NCI-H82 treated with DMSO at 0.1 percent for 48 hours (cell line): Measurements from ENCODE around the gene TMEM256.
A peak's percentile ranks its signal among the peaks of the same experiment; 100 is the strongest.

Experiments
- DNase-seq: peaks from one replicate; lab custom pipeline; 2025; ENCODE audit not compliant: unreplicated experiment; lab: John Stamatoyannopoulos, UW

TMEM256 gene

DNA sequence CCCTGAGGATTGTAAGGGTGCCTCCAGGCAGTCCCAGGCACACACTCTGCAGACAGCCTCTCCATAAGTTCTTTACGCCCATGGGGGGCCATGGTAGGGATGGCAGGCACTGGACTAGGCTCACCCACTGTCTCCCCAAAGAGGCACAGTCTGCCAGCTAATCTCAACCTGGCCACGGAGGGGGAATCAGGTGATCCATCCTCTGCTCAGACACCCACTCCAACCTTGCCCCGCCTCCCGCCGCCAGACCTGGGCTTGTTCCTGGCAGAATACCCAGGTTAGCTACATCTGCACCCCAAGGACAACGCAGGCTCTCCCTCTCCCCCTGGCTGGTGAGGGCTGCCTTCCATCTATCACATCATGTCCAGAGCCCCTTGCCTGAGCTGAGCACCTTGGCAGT, 5.0 kb upstream of the TMEM256 start:
- DNase-seq, result no peak

- no peak for DNase-seq
These were observed 4.4 kb upstream of the TMEM256 start for GRCh38 chr17:7408252-7408727.

DNA sequence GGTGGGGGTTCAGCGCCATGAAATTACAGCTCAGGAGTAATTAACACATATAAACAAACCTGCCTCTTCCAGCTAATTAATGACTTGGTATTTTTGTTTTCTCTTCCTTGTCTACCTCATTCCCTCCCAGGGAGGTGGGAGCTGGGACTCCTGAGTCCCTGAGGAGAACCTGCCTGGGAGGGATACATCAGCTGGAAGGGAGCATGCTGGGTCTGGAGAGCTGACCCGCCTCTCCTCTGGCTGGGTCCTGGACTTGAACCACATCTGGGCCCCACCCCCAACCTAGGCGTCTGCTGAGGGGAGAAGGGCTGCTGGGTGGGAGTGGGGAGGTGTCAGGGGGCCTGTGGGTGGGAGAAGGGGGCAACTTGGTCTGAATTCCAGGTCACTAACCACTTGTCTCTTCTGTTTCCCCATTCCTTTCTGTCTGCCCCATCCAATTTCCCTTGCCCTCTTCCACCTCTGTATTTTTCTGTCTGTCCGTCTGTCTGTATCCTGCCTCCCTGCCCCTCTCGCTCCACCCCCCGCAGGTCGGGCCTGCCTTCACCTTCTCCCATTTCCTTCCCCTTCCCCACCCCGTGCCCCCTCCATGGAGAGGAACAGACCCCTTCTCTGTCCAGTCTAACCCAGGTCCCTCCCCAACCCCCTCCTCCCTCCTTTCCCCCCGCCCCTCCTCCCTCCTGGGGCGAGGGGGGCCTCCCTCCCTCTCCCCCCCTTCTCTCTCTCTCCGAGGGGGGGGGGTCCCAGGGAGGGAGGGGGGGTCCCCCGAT, 3.8 kb upstream of the TMEM256 start, which contains the start of gene NLGN2:
Gene NLGN2, plus strand, starts transcription at position 361 of the 767 bp plus-strand sequence. CDS start 411 bp downstream, outside the sequence.
- no peak for DNase-seq

DNA sequence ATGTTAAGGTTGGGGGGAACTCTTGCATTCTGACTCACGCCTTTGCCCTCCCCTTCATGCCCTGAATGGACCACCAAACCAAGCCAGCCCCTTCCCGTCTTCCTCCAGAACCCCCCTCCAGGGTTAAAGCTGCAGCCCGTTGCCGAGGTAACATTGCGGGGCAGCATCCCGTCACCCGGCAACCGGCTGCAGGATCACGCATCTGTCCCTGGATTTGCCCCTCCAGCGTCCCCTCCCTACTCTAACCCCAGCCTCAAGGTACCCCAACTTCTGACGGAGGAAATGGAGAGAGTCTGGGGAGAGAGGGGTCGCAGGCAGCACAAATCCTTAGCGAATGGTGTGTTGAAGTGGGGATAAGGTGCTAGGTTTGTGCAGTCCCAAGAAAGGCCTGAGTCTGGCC, 3.2 kb upstream of the TMEM256 start:
- DNase-seq, result no peak

- no peak for DNase-seq
These were observed 2.4 kb upstream of the TMEM256 start for GRCh38 chr17:7406235-7406825.

DNA sequence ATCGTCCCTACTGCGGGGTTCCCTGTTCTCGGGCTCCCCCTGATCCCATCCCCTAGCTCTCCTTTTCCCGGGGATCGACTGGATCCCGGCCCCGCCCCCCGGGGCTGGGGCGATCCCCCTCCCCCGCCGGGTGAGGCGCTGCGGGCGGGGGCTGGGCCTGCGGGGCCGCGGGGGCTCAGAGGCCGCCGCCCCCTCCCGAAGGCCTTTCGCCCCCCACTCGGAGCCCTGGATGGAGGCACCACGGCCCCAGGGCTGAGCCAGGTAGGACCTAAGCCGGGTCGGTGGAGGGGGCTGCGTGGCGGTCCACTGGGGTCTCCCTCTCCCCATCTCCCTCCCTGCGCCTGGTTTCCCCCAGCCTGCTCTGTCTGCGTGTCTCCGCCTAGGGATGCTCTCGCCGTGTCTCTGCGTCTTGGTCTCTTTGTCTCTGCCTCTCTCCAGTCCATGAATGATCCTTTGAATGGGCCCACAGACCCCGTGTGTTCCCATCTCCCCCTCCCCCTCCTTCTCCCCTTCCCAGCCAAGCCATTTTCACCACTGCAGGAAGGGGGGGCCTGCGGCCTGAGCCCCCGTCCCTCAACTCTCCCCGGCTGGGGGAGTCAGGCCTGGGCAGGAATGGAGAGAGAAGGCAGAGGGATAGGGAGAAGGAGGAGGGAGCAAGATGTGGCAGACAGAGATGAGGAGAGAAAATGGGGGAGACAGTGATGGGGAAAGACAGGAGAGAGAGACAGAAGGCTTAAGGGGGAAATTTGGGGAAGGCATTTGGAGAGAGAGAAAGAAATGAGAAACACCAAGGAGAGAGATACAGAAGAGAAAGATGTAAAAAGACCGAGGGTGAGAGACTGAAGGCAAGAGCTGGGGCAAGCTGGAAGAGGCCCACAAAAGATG, 1.7 kb upstream of the TMEM256 start:
- DNase-seq, result peak; percentile 17

DNA sequence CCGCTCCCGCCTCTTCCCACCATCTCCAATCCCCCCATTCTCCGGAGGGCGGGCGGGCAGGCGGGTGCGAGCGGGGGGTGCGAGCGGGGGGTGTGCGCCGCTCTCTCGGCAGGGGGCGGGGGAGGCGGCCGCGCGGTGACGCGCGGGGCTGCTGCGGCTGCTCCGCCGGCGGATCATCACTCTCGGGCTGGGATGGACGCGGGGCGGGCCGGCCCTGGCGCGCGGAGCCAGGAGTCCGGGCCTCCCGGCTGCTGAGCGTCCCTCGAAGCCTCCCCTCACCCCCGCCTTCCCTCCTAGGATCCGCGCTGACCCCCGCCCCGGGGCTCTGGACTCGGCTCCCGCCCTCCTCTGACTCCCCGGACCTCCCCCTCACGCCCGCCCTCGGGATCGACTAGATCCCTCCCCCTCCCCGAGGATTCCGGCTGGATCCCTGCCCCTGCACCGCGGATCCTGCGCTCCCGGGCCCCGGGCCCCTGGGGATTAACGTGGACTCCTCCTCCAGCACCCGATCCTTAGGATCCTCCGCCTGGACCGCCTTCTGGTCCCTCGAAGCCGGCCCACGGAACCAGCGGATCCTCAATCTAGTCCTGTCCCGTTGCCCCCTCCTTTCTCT, 946 bp upstream of the TMEM256 start:
- peak; percentile 18 for DNase-seq

- DNase-seq, result peak; percentile 81
These were observed 245 bp downstream of the TMEM256 start for GRCh38 chr17:7403727-7403976.

DNA sequence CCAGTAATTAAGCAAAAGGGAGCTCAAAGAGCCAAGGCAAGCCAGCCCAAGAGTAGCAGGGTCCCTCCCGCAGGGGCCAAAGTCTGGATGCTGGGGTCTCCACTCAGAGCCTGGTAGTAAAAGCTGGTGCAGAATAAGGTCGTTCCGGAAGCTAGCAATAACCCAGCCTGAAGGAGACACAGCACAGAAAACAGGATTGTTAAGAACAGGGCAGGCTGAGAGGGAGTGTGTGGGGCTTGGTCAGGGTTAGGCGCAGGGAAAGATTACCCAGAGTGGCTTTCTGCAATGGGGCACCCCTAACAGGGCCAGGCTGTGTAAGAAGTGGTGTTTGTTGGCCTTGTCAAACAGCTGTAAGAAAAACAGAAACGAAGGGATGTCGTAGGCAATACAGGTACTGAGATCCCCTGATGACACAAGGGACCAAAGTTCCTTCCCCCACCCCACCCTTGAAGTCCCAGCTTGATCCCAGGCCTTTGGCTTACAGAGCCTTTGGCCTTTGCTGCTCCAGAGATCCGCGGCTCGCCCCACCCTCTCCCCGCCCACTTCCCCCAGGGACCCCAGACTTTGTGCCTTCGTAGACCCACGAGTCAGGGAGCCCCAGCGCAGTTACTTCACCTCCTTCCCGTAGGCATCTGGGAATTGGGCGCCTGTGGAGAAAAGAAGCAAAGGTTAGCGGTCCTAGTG, 712 bp downstream of the TMEM256 start:
- no peak for DNase-seq

- DNase-seq, result no peak
These were observed 5.3 kb downstream of the TMEM256 start for GRCh38 chr17:7398612-7399011.

DNA sequence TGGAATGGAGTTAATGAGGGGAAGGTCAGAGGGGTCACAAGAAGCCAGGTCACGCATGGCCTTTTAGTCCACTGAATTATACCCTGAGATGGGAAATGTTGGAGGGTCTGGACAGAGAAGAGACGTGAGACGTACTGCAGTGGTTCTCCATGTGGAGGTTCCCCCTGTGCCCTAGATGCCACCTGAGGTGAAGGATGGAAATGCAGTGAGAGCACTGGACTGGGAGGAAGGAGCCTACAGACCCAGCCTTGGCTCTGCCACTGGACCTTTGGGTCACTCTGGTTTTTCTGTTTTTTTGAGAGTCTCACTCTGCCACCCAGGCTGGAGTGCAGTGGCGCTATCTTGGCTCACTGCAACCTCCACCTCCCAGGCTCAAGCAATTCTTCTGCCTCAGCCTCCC, 7.8 kb downstream of the TMEM256 start:
- DNase-seq, result no peak

DNA sequence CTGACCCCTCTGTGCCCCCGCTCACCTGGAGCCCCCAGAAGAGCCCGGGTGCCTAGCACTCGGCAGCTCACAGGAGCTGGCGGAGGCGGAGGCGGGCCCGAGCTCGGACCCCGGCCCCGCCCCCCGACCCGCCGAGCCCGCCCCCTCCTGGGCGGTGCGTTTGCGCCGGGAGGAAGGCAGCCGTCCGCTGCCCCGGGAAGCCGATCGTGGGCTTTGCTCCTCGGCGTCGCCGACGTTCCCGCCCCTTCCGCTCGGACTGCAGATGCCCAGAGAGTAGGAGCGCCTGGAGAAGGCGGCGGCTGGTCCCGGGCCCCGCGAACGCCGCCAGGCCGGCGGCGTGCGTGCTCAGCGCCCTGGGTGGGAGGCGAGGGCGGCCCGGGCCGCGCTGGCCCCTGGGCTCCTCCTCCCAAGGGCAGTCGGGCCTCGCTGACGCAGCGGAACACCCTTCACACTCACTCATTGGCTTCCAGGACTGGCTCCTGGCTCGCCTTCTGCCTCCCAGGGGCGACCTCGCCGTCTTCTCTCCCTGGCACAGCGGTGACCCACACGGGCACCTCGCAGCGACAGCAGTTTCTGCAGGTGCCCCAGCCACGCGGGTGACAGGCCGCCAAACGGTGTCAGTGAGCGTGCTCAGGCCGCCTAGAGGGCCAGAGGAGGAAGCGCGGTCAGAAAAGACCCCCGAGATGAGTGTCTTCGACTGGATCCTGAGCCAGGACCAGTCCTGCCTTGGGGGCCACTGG, 9.3 kb downstream of the TMEM256 start, which contains the start of gene PLSCR3:
Gene PLSCR3, minus strand, starts transcription at position 74 of the 740 bp plus-strand sequence. CDS start 415 bp downstream, outside the sequence.
- DNase-seq, result peak; percentile 57

- peak; percentile 19 for DNase-seq
These were observed 10.1 kb downstream of the TMEM256 start for GRCh38 chr17:7393613-7394451.

DNA sequence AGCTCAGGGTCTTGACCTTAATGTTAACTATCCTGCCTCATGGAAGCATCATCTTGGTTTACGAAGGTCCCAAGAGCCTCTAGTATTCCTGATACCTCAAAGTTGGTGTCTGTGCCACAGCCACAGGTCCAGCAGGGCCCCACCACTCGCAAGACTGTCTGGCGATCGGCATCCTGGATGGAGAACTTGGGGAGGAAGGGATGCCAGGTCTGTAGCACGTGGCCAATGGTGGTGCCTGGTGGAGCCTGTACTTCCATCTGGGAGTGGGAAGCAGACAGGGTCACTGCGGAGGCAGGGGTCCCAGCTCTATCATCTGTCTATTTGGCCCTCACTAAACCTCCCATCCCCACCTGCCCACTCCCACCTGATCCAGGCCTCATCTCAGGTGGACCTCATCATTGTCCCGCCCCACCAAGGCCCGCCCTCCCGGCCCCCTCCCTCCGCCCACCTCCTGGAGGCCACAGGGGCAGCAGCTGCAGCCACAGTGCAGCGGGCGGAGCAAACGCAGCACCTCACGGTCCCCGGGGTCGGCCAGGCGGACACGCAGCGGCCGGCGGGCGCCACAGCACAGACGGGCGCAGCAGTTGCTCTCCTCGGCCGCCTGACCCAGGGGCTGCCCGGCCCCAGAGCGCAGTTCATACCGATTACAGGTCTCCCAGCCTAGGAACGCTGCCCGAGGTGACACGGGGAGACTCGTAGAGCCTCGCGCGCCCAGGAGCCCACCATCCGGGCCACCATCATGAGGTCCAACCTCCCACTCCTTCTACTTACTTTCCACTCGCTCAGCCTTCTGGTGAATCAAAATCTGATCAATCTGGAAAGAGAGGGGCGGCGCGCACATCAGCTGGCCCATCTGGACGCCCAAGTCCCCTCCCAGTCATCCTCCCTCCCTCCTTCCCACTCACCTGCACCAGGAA, 10.9 kb downstream of the TMEM256 start:
- DNase-seq, result no peak

- DNase-seq, result no peak
These were observed 12.6 kb downstream of the TMEM256 start for GRCh38 chr17:7391307-7391706.

DNA sequence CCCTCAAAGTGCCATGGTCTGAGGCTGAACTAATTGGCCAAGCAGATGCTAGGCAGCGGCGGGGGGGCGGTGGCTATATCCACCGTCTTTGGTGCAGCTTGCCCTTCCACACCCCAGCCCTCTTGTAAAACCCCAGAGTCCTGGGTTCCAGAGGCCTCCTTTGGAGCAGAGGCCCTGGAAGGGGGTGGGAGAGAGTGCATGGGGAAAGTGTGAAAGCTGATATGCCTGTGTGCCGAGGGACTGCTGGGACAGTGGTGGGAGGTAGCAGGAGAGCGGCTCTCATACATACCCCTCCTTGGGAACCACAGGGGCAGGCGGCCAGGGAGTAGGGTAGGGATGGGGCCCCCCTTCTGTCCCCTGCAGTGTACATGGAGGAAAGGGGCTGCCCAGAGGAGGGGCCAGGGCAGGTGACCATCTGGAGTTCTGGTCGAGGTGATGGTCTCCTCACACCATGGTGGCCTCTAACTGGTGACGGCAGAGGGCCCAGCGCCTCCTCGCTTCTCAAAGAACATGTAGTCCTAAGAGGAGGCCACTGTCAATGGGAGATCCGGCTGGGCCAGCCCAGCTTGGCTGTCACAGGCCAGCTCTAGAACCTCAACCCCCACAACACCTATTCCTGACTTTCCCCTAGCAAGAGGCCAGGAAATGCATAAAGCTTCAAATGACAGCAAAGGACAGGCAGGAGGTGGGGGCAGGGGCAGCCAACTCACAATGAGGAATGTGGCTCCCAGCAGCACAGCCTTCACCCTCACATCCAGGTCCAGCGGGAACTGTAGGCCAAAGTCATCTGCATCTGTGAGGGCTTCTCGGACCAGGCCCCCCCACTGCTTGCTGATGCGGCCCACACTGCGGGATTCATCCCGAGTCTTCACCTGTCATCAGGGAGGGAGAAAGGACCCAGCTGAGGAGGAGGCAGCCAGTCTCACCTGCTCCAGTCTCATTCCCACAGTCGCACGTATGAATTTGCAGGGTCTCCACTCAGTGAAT, 13.7 kb downstream of the TMEM256 start:
- DNase-seq, result no peak

DNA sequence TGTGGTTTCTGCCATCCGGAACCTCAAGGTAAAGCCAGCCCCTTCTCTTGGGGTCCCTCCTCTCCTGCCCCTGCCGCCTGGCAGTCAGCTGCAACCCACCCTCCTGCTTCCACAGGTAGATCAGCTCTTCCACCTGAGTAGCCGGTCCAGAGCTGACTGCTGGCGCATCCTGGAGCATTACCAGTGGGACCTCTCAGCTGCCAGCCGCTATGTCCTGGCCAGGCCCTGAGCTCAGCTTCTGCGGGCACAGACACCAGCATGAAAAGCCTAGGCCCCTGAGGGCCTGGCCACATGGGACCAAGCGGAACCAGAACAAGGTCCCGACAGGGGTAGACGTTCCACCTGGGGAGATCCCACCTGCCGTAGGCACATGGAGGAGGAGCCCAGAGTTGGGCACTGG, 15.0 kb downstream of the TMEM256 start:
- no peak for DNase-seq
